Measurements from ENCODE around the gene IFNAR2. TPM values are rescaled to one million over a fixed set of nuclear protein-coding genes. Genes with fewer than 3 reads are reported as not detected.

IFNAR2 gene
- total RNA-seq, 1 donor from 2014 or later: 4.7 TPM

DNA sequence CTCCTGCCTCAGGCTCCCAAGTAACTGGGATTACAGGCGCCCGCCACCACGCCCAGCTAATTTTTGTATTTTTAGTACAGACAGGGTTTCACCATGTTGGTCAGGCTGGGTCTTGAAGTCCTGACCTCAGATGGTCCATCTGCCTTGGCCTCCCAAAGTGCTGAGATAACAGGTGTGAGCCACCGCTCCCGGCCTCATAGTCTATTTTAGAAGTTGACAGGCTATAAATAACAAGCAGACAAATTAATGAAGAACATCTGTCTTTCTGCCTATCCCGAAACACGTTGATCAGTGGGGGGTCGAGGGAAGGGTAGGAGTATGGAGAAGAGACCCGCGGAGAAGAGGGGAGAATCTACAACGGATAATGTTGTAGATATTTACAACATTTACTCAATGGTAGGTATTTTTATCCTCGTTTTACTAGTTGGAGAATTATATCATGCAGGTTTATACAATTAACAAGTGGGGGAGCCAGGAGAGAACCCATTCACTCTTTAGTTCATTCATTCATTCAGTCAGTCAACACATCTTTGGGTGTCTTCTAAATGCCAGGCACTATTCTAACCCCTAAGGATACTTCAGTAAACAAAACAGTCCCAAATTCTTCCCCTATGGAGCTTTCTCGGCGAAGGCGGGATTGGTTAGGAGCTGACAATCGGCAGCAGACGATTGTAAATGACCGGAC lies 497 bp upstream of the IFNAR2 start:
- TF ChIP-seq, protein P1, sequence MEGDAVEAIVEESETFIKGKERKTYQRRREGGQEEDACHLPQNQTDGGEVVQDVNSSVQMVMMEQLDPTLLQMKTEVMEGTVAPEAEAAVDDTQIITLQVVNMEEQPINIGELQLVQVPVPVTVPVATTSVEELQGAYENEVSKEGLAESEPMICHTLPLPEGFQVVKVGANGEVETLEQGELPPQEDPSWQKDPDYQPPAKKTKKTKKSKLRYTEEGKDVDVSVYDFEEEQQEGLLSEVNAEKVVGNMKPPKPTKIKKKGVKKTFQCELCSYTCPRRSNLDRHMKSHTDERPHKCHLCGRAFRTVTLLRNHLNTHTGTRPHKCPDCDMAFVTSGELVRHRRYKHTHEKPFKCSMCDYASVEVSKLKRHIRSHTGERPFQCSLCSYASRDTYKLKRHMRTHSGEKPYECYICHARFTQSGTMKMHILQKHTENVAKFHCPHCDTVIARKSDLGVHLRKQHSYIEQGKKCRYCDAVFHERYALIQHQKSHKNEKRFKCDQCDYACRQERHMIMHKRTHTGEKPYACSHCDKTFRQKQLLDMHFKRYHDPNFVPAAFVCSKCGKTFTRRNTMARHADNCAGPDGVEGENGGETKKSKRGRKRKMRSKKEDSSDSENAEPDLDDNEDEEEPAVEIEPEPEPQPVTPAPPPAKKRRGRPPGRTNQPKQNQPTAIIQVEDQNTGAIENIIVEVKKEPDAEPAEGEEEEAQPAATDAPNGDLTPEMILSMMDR (conservative IDR thresholded peaks at IDR 0.05; ENCODE audit: low read depth, low read length): no peak
- DNase-seq (ENCODE audit: low read depth): no peak
- peak overlapping the region; percentile 86 for H3K4me3 ChIP-seq (ENCODE audit: low read depth, low read length)

DNA sequence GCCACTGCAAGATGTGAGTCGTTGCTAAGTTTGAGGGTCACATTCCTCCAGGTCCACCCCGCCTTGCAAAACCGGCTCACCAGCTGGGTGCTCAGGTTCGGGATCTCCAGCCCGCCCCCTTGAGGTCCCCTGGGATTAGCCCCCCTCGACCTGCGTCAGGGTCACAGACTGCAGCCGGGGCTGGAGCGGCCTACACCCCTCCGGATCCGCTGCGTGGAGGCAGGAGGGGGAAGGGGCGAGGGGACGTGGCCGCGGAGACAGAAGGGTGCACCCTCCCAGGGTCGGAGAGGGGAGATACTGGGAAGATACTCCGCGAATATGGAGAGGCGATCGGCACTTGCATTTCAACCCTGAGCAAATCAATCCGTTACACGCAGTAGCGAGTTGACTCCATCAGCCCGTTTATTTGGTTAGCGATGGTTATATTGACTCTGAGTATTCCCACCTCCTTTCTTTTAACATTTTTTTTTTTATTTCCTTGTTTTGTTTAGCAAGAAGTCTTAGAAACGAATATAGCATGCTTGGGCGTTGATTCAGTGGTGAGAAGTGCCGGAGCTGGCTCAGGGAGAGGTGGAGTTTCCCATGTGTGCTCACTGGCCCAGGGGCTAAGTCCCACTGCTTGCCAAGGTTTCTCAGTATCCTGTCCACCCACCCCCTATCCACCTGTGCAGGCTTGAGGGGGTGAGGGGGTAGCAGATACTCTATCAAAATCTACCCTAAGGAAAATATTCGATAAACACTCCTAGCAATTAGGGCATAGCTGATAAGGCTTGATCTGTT lies 997 bp downstream of the IFNAR2 start:
- H3K4me3 ChIP-seq (ENCODE audit: low read depth, low read length): peak overlapping the region; percentile 86
- TF ChIP-seq, protein P1 (conservative IDR thresholded peaks at IDR 0.05; ENCODE audit: low read depth, low read length): peak; percentile 30
- peak; percentile 61 for DNase-seq (ENCODE audit: low read depth)

DNA sequence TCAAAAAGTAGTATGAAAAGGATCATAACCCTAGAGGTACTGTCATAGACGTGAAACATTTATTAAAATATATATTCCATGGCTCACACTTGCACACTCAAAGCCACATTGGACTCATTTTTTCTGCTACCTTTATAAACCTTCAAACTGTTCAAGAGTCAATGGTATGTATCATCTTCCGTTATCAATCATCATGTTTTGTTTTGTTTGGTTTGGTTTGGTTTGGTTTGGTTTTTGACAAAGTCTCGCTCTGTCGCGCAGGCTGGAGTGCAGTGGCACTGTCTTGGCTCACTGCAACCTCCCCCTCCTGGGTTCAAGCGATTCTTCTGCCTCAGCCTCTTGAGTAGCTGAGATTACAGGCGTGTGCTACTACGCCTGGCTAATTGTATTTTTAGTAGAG lies 1.8 kb downstream of the IFNAR2 start:
- DNase-seq (ENCODE audit: low read depth): no peak
- peak overlapping the region; percentile 2 for H3K4me3 ChIP-seq (ENCODE audit: low read depth, low read length)
- TF ChIP-seq, protein P1 (conservative IDR thresholded peaks at IDR 0.05; ENCODE audit: low read depth, low read length): no peak

DNA sequence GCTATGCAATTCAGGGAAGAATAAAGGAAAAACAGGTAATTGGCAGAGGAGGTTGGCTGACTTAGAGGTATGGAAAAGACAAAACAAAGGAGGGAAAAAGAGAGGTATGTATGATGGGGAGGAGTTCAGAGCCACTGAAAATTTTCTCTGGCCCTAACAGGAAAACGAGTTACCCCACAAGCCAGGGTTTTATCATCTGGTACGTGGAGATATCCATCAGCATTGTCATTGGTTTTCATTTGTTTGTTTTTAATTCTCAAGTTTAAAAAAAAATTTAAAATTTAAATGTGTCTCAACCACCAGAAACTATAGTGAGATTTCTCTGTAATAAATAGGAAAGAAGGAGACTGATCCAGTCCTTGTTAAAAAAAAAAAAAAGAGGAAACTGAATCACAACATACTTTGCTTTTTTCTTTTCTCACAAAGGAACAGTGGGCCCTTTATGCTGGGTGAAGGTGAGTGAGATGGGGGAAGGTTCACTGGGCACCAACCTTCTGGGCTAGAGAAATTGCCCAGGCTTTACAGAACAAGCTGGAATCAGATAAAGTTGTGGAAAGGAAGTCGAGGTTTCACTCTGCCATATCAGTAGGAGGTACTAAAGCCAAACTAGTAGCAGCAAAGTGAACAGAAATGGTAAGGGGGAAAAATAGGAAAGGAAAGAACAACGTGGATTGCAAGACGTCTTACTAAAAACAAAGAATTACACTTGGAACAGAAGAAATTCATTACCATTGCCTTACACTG lies 2.7 kb downstream of the IFNAR2 start:
- H3K4me3 ChIP-seq (ENCODE audit: low read depth, low read length): no peak overlapping the region
- DNase-seq (ENCODE audit: low read depth): no peak
- TF ChIP-seq, protein P1 (conservative IDR thresholded peaks at IDR 0.05; ENCODE audit: low read depth, low read length): no peak

DNA sequence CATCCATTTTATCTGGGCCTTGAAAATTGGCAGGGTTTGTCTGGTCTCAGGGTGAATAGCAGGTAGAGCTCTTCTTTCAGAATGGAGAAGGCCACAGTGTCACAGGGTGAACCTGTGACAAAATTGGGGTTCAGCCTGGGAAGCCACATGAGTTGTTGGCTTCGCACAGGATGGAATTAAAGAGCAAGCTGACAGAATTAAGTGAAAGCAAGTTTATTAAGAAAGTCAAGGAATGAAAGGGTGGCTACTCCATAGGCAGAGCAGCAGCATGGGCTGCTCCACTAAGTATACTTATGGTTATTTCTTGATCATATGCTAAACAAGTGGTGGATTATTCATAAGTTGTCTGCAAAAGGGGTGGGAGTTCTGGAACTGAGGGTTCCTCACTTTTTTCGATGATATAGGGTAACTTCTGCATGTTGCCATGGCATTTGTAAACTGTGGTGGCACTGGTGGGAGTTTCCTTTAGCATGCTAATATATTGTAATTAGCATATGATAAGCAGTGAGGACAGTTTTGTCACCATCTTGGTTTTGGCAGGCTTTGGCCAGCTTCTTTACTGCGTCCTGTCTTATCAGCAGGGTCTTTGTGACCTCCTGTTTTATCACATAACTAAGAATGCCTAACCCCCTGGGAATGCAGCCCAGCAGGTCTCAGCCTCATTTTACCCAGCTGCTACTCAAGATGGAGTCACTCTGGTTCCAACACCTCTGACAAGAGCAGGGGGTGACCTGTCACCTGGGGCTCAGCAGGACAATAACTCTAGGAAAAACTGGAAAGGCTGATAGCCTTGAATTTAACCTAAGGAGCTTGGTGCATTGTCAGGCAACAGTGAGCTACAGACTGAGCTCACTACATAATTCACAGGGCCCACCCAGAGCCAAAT lies 5.1 kb downstream of the IFNAR2 start:
- no peak for DNase-seq (ENCODE audit: low read depth)
- H3K4me3 ChIP-seq (ENCODE audit: low read depth, low read length): no peak overlapping the region
- TF ChIP-seq, protein P1 (conservative IDR thresholded peaks at IDR 0.05; ENCODE audit: low read depth, low read length): no peak

DNA sequence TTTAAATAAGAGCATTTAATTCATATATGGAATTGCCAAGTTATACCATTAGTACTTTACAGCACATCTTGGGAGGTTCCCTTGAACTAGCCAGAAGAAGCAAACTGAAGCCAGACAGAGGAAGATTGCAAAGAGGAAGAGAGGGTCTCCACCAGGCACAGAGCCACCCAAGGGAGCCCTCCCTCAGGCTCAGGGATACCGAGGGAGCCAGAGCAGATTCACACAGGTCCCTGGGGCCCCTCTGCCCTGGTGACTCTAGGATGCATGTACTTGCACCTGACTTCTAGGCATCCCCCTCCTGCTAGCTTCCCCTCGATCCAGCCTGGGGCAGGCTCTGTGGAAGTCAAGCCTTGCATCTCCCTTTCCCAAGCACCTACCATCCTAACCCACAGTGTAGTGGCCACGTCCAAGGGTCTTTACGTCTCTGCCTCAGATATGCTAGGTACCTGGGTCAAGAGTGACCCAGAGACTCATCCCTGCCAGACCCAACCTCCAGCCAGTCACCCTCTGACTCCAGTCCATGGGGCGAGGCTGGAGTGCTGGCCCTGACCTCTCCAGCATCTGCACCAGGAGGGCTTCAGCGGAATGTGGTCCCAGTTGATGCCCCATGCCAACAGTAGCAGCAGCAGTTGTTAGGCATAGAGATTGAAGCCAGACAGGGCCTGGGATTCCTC lies 6.4 kb downstream of the IFNAR2 start:
- DNase-seq (ENCODE audit: low read depth): no peak
- no peak overlapping the region for H3K4me3 ChIP-seq (ENCODE audit: low read depth, low read length)
- TF ChIP-seq, protein P1 (conservative IDR thresholded peaks at IDR 0.05; ENCODE audit: low read depth, low read length): no peak

All from epithelial cell of proximal tubule (primary cell).